ENCODE results near the gene SORCS2. TPM values are rescaled to one million over a fixed set of nuclear protein-coding genes. Genes with fewer than 3 reads are reported as not detected.

SORCS2 gene
- total RNA-seq, 1 donor from 2014 or later: 13.8 TPM

DNA sequence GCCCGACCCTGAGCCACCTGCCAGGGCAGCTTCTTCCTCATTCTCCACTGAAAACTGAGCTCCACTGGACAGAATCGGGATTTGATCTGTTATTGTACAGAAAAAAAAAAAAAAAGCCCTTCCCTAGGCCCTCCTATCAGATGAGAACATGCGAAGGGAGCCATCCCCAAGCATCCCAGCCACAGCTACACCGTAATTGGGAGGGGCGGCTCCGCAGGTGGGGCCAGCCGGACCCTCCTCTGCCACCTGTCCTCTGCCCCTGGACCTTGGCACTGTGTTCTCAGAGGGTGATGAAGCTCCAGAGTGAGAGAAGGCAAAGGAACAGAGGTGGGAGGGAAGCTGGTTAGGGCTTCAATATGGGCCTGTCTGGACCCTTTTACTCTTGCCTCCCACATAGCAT, 482.4 kb downstream of the SORCS2 start:
- H2AFZ ChIP-seq (ENCODE audit: low read depth, low read length): no peak overlapping the region
- H3K9ac ChIP-seq (ENCODE audit: low read length): no peak overlapping the region
- H3K27me3 ChIP-seq (ENCODE audit: insufficient read depth, low read length): no peaks in the 10 kb centered on the region
- Mint-ChIP-seq H3K4me3 (ENCODE audit: unreplicated experiment) (no peak overlapping the region), H3K4me1 (ENCODE audit: low read depth, unreplicated experiment) (peaks cover 8% of the 10 kb centered on the region), H3K9me3 (ENCODE audit: unreplicated experiment) (peaks cover 17% of the 10 kb centered on the region), H3K27ac (ENCODE audit: unreplicated experiment) (no peak overlapping the region), H3K27me3 (ENCODE audit: low read depth, unreplicated experiment) (peaks cover 35% of the 10 kb centered on the region), H3K36me3 (ENCODE audit: low read depth, unreplicated experiment) (peaks cover 8% of the 10 kb centered on the region)
- no peaks in the 10 kb centered on the region for H3K4me1 ChIP-seq (ENCODE audit: insufficient read depth, low read length)
- peaks cover 3% of the 10 kb centered on the region for H3K9me3 ChIP-seq (ENCODE audit: insufficient read depth, low read depth, low read length)
- H3K4me3 ChIP-seq (ENCODE audit: insufficient read depth, low read depth, low read length): no peak overlapping the region
- H3K36me3 ChIP-seq (ENCODE audit: insufficient read depth, low read length): no peaks in the 10 kb centered on the region
- no peak overlapping the region for H3K27ac ChIP-seq (ENCODE audit: low read depth, low read length)
- TF ChIP-seq EZH2 (IDR thresholded peaks at IDR 0.05; ENCODE audit: insufficient read depth, low read length): no peak
- TF ChIP-seq, protein P1, sequence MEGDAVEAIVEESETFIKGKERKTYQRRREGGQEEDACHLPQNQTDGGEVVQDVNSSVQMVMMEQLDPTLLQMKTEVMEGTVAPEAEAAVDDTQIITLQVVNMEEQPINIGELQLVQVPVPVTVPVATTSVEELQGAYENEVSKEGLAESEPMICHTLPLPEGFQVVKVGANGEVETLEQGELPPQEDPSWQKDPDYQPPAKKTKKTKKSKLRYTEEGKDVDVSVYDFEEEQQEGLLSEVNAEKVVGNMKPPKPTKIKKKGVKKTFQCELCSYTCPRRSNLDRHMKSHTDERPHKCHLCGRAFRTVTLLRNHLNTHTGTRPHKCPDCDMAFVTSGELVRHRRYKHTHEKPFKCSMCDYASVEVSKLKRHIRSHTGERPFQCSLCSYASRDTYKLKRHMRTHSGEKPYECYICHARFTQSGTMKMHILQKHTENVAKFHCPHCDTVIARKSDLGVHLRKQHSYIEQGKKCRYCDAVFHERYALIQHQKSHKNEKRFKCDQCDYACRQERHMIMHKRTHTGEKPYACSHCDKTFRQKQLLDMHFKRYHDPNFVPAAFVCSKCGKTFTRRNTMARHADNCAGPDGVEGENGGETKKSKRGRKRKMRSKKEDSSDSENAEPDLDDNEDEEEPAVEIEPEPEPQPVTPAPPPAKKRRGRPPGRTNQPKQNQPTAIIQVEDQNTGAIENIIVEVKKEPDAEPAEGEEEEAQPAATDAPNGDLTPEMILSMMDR (IDR thresholded peaks at IDR 0.05; ENCODE audit: insufficient read depth, low read depth, low read length): no peak
- DNase-seq (ENCODE audit: low read depth) (no peak), FAIRE-seq (no peak)
- no peaks in the 10 kb centered on the region for H4K20me1 ChIP-seq (ENCODE audit: insufficient read depth, low read length)
- no peak overlapping the region for H3K4me2 ChIP-seq (ENCODE audit: low read length)
- H3K79me2 ChIP-seq (ENCODE audit: insufficient read depth, low read length): no peaks in the 10 kb centered on the region

DNA sequence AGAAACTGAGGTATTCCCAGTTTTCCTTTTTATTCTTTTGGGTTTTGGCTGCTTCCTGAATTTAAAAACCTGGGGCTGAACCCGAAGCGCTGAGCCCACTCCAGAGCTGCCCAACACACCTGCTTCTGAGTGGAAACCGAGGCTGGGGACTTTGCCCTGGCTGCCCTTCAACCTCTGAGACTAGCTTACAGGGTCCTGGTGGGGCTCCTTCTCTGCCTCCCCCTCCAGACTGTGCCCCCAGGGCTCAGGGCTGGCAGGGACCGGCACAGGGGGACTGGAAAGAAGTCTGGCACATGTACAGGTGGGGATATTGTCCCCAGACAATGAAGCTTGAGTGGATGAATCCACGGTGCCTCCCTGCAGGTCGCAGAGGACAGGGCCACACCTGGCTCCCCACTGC, 482.8 kb downstream of the SORCS2 start:
- Histone ChIP-seq H3K4me2 (ENCODE audit: low read length) (no peak overlapping the region), H3K9me3 (ENCODE audit: insufficient read depth, low read depth, low read length) (peaks cover 3% of the 10 kb centered on the region), H3K79me2 (ENCODE audit: insufficient read depth, low read length) (no peaks in the 10 kb centered on the region), H3K36me3 (ENCODE audit: insufficient read depth, low read length) (no peaks in the 10 kb centered on the region), H2AFZ (ENCODE audit: low read depth, low read length) (no peak overlapping the region), H3K4me3 (ENCODE audit: insufficient read depth, low read depth, low read length) (no peak overlapping the region), H3K4me1 (ENCODE audit: insufficient read depth, low read length) (no peaks in the 10 kb centered on the region), H3K27me3 (ENCODE audit: insufficient read depth, low read length) (no peaks in the 10 kb centered on the region), H3K9ac (ENCODE audit: low read length) (no peak overlapping the region), H4K20me1 (ENCODE audit: insufficient read depth, low read length) (no peaks in the 10 kb centered on the region), H3K27ac (ENCODE audit: low read depth, low read length) (no peak overlapping the region)
- Mint-ChIP-seq H3K4me3 (ENCODE audit: unreplicated experiment) (no peak overlapping the region), H3K27ac (ENCODE audit: unreplicated experiment) (no peak overlapping the region), H3K4me1 (ENCODE audit: low read depth, unreplicated experiment) (peaks cover 8% of the 10 kb centered on the region), H3K9me3 (ENCODE audit: unreplicated experiment) (peaks cover 17% of the 10 kb centered on the region), H3K36me3 (ENCODE audit: low read depth, unreplicated experiment) (peaks cover 6% of the 10 kb centered on the region), H3K27me3 (ENCODE audit: low read depth, unreplicated experiment) (peaks cover 40% of the 10 kb centered on the region)
- TF ChIP-seq EZH2 (IDR thresholded peaks at IDR 0.05; ENCODE audit: insufficient read depth, low read length): no peak
- TF ChIP-seq, protein P1 (IDR thresholded peaks at IDR 0.05; ENCODE audit: insufficient read depth, low read depth, low read length): no peak
- no peak for FAIRE-seq
- no peak for DNase-seq (ENCODE audit: low read depth)

DNA sequence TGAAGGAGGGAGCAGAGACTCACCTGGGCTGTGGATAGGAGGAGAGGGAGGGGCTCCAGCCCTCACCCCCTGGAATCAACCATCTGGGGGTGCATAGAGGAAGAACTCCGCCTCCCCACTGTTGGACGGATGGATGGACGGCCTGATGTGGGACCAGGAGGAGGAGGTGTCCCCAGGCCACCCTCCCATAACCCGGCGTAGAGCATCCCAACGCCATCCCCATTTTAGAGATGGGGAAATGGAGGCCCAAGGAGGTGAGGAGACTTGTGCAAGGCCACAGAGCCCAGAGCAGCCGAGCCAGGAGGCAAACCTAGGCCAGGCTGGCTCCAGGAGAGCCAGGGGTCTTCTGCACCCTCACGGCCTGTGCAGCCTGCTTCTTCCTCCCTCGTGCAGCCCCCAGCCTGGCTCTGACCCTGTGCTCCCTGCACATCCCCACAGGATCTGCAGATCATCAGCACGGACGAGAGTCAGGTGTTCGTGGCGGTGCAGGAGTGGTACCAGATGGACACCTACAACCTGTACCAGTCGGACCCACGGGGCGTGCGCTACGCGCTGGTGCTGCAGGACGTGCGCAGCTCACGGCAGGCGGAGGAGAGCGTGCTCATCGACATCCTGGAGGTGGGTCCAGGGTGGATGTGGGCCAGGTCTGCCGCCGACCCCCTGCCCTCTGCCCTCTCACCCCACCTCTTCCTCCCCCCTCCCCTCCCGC, 483.4 kb downstream of the SORCS2 start:
- DNase-seq (ENCODE audit: low read depth): no peak
- H3K9me3 ChIP-seq (ENCODE audit: insufficient read depth, low read depth, low read length): peaks cover 3% of the 10 kb centered on the region
- peaks cover 46% of the 10 kb centered on the region for H3K27me3 Mint-ChIP-seq (ENCODE audit: low read depth, unreplicated experiment)

More for the DNA sequence above, 483.4 kb downstream of the SORCS2 start:
- peaks cover 6% of the 10 kb centered on the region for H3K36me3 Mint-ChIP-seq (ENCODE audit: low read depth, unreplicated experiment)
- Histone ChIP-seq H3K79me2 (ENCODE audit: insufficient read depth, low read length) (no peaks in the 10 kb centered on the region), H3K27ac (ENCODE audit: low read depth, low read length) (no peak overlapping the region), H4K20me1 (ENCODE audit: insufficient read depth, low read length) (no peaks in the 10 kb centered on the region), H3K4me3 (ENCODE audit: insufficient read depth, low read depth, low read length) (no peak overlapping the region), H3K4me2 (ENCODE audit: low read length) (no peak overlapping the region), H3K4me1 (ENCODE audit: insufficient read depth, low read length) (no peaks in the 10 kb centered on the region), H3K27me3 (ENCODE audit: insufficient read depth, low read length) (no peaks in the 10 kb centered on the region), H2AFZ (ENCODE audit: low read depth, low read length) (no peak overlapping the region), H3K36me3 (ENCODE audit: insufficient read depth, low read length) (no peaks in the 10 kb centered on the region), H3K9ac (ENCODE audit: low read length) (no peak overlapping the region)
- peaks cover 8% of the 10 kb centered on the region for H3K4me1 Mint-ChIP-seq (ENCODE audit: low read depth, unreplicated experiment)
- no peak overlapping the region for H3K4me3 Mint-ChIP-seq (ENCODE audit: unreplicated experiment)
- no peak for TF ChIP-seq EZH2 (IDR thresholded peaks at IDR 0.05; ENCODE audit: insufficient read depth, low read length)
- TF ChIP-seq, protein P1 (IDR thresholded peaks at IDR 0.05; ENCODE audit: insufficient read depth, low read depth, low read length): no peak
- FAIRE-seq: no peak
- H3K27ac Mint-ChIP-seq (ENCODE audit: unreplicated experiment): no peak overlapping the region
- peaks cover 16% of the 10 kb centered on the region for H3K9me3 Mint-ChIP-seq (ENCODE audit: unreplicated experiment)

Measured in astrocyte (in vitro differentiated cells and primary cell).